IMR-90 (cell line): ENCODE measurements around the gene LIN9. TPM values are rescaled to one million over a fixed set of nuclear protein-coding genes. Genes with fewer than 3 reads are reported as not detected.

Experiments
- ATAC-seq: fragments of 200-7000 bp; cut with Tn5 transposase; 2 replicates; pipeline ENCODE4 v1.9.1; 2020; ENCODE audit warnings: low read depth, mild to moderate bottlenecking, moderate library complexity
- BruUV-seq: library from RNA; stranded (reverse); fragments of 400-500 nt; replicated peaks from 2 replicates; lab custom pipeline; 2021; lab: Mats Ljungman, UMichigan
- CTCF ChIA-PET: fragments of 300-600 bp; formaldehyde crosslinking; extraction: SDS; loops from one replicate; lab custom pipeline; 2021; ENCODE audit warnings: antibody characterized with exemption; lab: Yijun Ruan, JAX
- POLR2A ChIA-PET: fragments of 300-600 bp; sonication (Branson Sonifier 250); formaldehyde crosslinking; loops from one replicate; lab custom pipeline; 2022; ENCODE audit warnings: antibody characterized with exemption; ENCODE audit not compliant: unreplicated experiment; lab: Charles Lee
- DNase-seq: peaks from one replicate; pipeline ENCODE4 v3.0.0; 2013
- H2AFZ ChIP-seq: replicated peaks from 2 replicates; pipeline ENCODE3; 2013; ENCODE audit warnings: low read length, mild to moderate bottlenecking; ENCODE audit not compliant: poor library complexity
- H2AK5ac ChIP-seq: 2 replicates; pipeline ENCODE4 v1.6.1; 2013; ENCODE audit warnings: low read depth, low read length, inconsistent platforms
- H2AK9ac ChIP-seq: replicated peaks from 2 replicates; pipeline ENCODE3; 2013; ENCODE audit warnings: mild to moderate bottlenecking, low read depth, low read length, moderate library complexity; ENCODE audit not compliant: poor library complexity
- H2BK120ac ChIP-seq: 2 replicates; pipeline ENCODE4 v1.6.1; 2013; ENCODE audit warnings: low read depth, low read length, inconsistent platforms
- H2BK15ac ChIP-seq: 3 replicates; pipeline ENCODE4 v1.6.1; 2013; ENCODE audit warnings: low read depth, low read length, inconsistent platforms
- H2BK20ac ChIP-seq: 2 replicates; pipeline ENCODE4 v1.6.1; 2013; ENCODE audit warnings: low read depth, mild to moderate bottlenecking, inconsistent platforms, low read length, moderate library complexity
- H2BK5ac ChIP-seq: 2 replicates; pipeline ENCODE4 v1.6.1; 2013; ENCODE audit warnings: mild to moderate bottlenecking, low read depth, low read length, inconsistent platforms; ENCODE audit not compliant: poor library complexity, severe bottlenecking
- H3K14ac ChIP-seq: replicated peaks from 2 replicates; pipeline ENCODE4 v1.6.1; 2013; ENCODE audit warnings: low read depth, low read length, inconsistent platforms
- H3K18ac ChIP-seq: 2 replicates; pipeline ENCODE4 v1.6.1; 2013; ENCODE audit warnings: low read depth, low read length, control low read depth
- H3K23ac ChIP-seq: 2 replicates; pipeline ENCODE4 v1.6.1; 2013; ENCODE audit warnings: low read depth, low read length, inconsistent platforms
- H3K27ac ChIP-seq: 2 replicates; pipeline ENCODE4 v1.5.1; 2013; ENCODE audit warnings: mild to moderate bottlenecking, control low read depth, low read length; ENCODE audit not compliant: insufficient read depth
- H3K27me3 ChIP-seq: 2 replicates; pipeline ENCODE4 v1.6.1; 2013; ENCODE audit warnings: low read length; ENCODE audit not compliant: control insufficient read depth, insufficient read depth
- H3K36me3 ChIP-seq: 2 replicates; pipeline ENCODE4 v1.6.1; 2013; ENCODE audit warnings: low read length, mixed read lengths; ENCODE audit not compliant: control insufficient read depth, insufficient read depth
- H3K4ac ChIP-seq: 2 replicates; pipeline ENCODE4 v1.6.1; 2013; ENCODE audit warnings: low read depth, low read length, inconsistent platforms
- H3K4me1 ChIP-seq: 2 replicates; pipeline ENCODE4 v1.6.1; 2013; ENCODE audit warnings: low read length, mixed read lengths; ENCODE audit not compliant: control insufficient read depth, insufficient read depth
- H3K4me2 ChIP-seq: 2 replicates; pipeline ENCODE4 v1.6.1; 2013; ENCODE audit warnings: low read depth, mild to moderate bottlenecking, control low read depth, low read length, moderate library complexity
- H3K4me3 ChIP-seq: 2 replicates; pipeline ENCODE4 v1.5.1; 2013; ENCODE audit warnings: low read depth, mild to moderate bottlenecking, control low read depth, low read length, moderate library complexity; ENCODE audit not compliant: insufficient read depth
- H3K56ac ChIP-seq: 2 replicates; pipeline ENCODE4 v1.6.1; 2013; ENCODE audit warnings: low read length, inconsistent platforms; ENCODE audit not compliant: insufficient read depth; ENCODE audit errors: extremely low read depth
- H3K79me1 ChIP-seq, 2 experiments: 2 replicates each; pipeline ENCODE4 v1.6.1; 2013; ENCODE audit warnings: low read length in 2 of 2, inconsistent platforms in 1 of 2, low read depth in 1 of 2
- H3K9ac ChIP-seq: 2 replicates; pipeline ENCODE4 v1.6.1; 2013; ENCODE audit warnings: low read depth, low read length, control low read depth
- H3K9me1 ChIP-seq: 2 replicates; pipeline ENCODE4 v1.6.1; 2013; ENCODE audit warnings: low read length, inconsistent platforms; ENCODE audit not compliant: insufficient read depth
- H3K9me3 ChIP-seq: 2 replicates; pipeline ENCODE4 v1.6.1; 2013; ENCODE audit warnings: low read length; ENCODE audit not compliant: control insufficient read depth, insufficient read depth
- H4K20me1 ChIP-seq: 2 replicates; pipeline ENCODE4 v1.6.1; 2013; ENCODE audit warnings: low read length, inconsistent platforms; ENCODE audit not compliant: insufficient read depth
- H4K5ac ChIP-seq: 2 replicates; pipeline ENCODE4 v1.6.1; 2013; ENCODE audit warnings: mild to moderate bottlenecking, low read depth, low read length, control low read depth
- H4K8ac ChIP-seq, 2 experiments: 2 replicates each; pipeline ENCODE4 v1.6.1; 2013; ENCODE audit warnings: low read depth in 2 of 2, low read length in 2 of 2, control low read depth in 1 of 2, inconsistent platforms in 1 of 2
- H4K91ac ChIP-seq: 2 replicates; pipeline ENCODE4 v1.6.1; 2013; ENCODE audit warnings: low read depth, low read length, inconsistent platforms; ENCODE audit not compliant: insufficient read depth
- BHLHE40 ChIP-seq: fragments of 150-350 bp; IDR thresholded peaks from 2 replicates; pipeline ENCODE4 v1.6.1; 2016; ENCODE audit warnings: mild to moderate bottlenecking, low read depth, low read length
- CEBPB ChIP-seq: IDR thresholded peaks from 2 replicates; pipeline ENCODE4 v1.6.1; 2012; ENCODE audit warnings: low read depth, low read length, improper control_type of control experiment
- CHD1 ChIP-seq: IDR thresholded peaks from 2 replicates; pipeline ENCODE4 v1.6.1; 2012; ENCODE audit warnings: low read depth, low read length, improper control_type of control experiment
- ELK1 ChIP-seq: fragments of 150-350 bp; IDR thresholded peaks from 2 replicates; pipeline ENCODE4 v1.6.1; 2016; ENCODE audit warnings: low read depth, mild to moderate bottlenecking, low read length, moderate library complexity, borderline replicate concordance
- FOS ChIP-seq: fragments of 150-350 bp; IDR thresholded peaks from 2 replicates; pipeline ENCODE4 v1.6.1; 2016; ENCODE audit warnings: low read depth, low read length
- MAFK ChIP-seq: IDR thresholded peaks from 2 replicates; pipeline ENCODE4 v1.6.1; 2012; ENCODE audit warnings: low read depth, low read length, improper control_type of control experiment
- MAZ ChIP-seq: IDR thresholded peaks from 2 replicates; pipeline ENCODE4 v1.6.1; 2012; ENCODE audit warnings: low read depth, mild to moderate bottlenecking, low read length, improper control_type of control experiment, moderate library complexity, borderline replicate concordance
- MXI1 ChIP-seq: IDR thresholded peaks from 2 replicates; pipeline ENCODE4 v1.6.1; 2012; ENCODE audit warnings: low read depth, mild to moderate bottlenecking, low read length, moderate library complexity, borderline replicate concordance
- NFE2L2 ChIP-seq: fragments of 150-350 bp; IDR thresholded peaks from 2 replicates; pipeline ENCODE4 v1.6.1; 2016; ENCODE audit warnings: low read depth, mild to moderate bottlenecking, low read length
- POLR2A ChIP-seq: IDR thresholded peaks from 2 replicates; pipeline ENCODE4 v1.6.1; 2012; ENCODE audit warnings: mild to moderate bottlenecking, low read depth, low read length
- RAD21 ChIP-seq: IDR thresholded peaks from 2 replicates; pipeline ENCODE4 v1.6.1; 2012; ENCODE audit warnings: low read length, improper control_type of control experiment
- RCOR1 ChIP-seq: IDR thresholded peaks from 2 replicates; pipeline ENCODE4 v1.6.1; 2012; ENCODE audit warnings: mild to moderate bottlenecking, low read length, improper control_type of control experiment; ENCODE audit not compliant: insufficient replicate concordance
- RFX5 ChIP-seq: IDR thresholded peaks from 2 replicates; pipeline ENCODE4 v1.8.0; 2012; ENCODE audit warnings: low read depth, mild to moderate bottlenecking, low read length, moderate library complexity
- SMC3 ChIP-seq: fragments of 150-350 bp; IDR thresholded peaks from 2 replicates; pipeline ENCODE4 v1.6.1; 2016; ENCODE audit warnings: low read depth, mild to moderate bottlenecking, antibody characterized with exemption, low read length, moderate library complexity
- WGBS, 2 experiments: methylation state at CpG; one replicate each; pipeline versions ENCODE4 v1.1.5 to v1.1.7; 2013; ENCODE audit warnings: missing lambda C conversion rate in 2 of 2; ENCODE audit not compliant: insufficient read length in 1 of 2; ENCODE audit errors: extremely low coverage in 2 of 2; 5-methylcytosine and 5-hydroxymethylcytosine counted together
- dilution Hi-C: fragments of 300-500 bp; cut with HindIII; formaldehyde crosslinking; loops from one replicate; pipeline ENCODE4 v1.14.3; 2018; ENCODE audit warnings: low sequenced_read_pairs; ENCODE audit not compliant: unreplicated experiment
- in situ Hi-C: fragments of 300-500 bp; cut with MboI; formaldehyde crosslinking; loops from 3 replicates; pipeline ENCODE4 v1.14.3; 2019; ENCODE audit warnings: low sequenced_read_pairs, inconsistent platforms, mixed read lengths
- intact Hi-C: fragments of 100-400 bp; cut with micrococcal nuclease; formaldehyde crosslinking; loops from 2 replicates; pipeline ENCODE4 v1.10.0; 2022
- polyA plus RNA-seq, 3 experiments: library from polyadenylated mRNA; depleted of rRNA; stranded (reverse); fragments of >200 nt; gene quantifications; 2 replicates each; pipeline ENCODE4 v1.2.3, GENCODE V29; 2012; ENCODE audit warnings: low replicate concordance in 1 of 3
- total RNA-seq: library from RNA; depleted of rRNA; stranded (reverse); fragments of >200 nt; gene quantifications from 2 replicates; pipeline ENCODE4 v1.2.3, GENCODE V29; 2012
- TF ChIP-seq, protein P1 (sequence below): fragments of 150-350 bp; IDR thresholded peaks from 2 replicates; pipeline ENCODE4 v1.6.1; 2017; ENCODE audit warnings: mild to moderate bottlenecking, antibody characterized with exemption, low read length, low read depth
- TF ChIP-seq, protein P2 (sequence below): conservative IDR thresholded peaks from 2 replicates; pipeline ENCODE4 v1.5.1; 2012; ENCODE audit warnings: mild to moderate bottlenecking, low read depth, low read length, improper control_type of control experiment

The LIN9 gene
- total and polyA plus RNA-seq, 2 of the 4 experiments (the other 2 are of a cell fraction) = 2.3 to 3.9 TPM

DNA sequence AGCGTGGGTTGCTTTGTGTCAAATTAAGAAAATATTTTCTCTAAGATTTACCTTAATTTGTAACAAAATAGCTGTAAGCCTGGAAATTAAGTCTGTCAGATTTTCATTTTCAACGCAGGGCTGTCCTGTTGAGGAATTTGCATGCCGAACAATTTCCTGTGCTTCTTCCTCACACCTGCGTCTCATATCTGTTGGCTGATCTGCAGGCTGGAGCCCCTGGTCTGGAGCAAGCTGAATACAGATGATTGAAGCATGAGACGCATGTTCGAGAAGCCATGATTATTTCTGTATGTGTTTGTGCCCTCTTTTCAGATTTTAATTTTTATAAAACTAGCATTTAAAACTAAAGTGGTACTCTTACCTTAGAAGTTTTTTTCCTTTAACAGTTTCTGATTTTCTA lies 75.7 kb downstream of the LIN9 start:
- no TSS peak for BruUV-seq
- Histone ChIP-seq H4K20me1 (no peaks in the 10 kb centered on the region), H4K8ac (no peak overlapping the region), H2BK5ac (no peak overlapping the region), H3K56ac (no peak overlapping the region), H3K14ac (no peak overlapping the region), H4K5ac (no peak overlapping the region), H3K27me3 (no peaks in the 10 kb centered on the region), H2BK20ac (no peak overlapping the region), H4K91ac (no peak overlapping the region), H3K27ac (no peak overlapping the region), H3K23ac (no peak overlapping the region), H2BK120ac (no peak overlapping the region), H3K9ac (no peak overlapping the region), H2AK9ac (no peak overlapping the region), H2BK15ac (no peak overlapping the region), H3K4ac (no peak overlapping the region), H3K4me1 (no peaks in the 10 kb centered on the region), H3K4me3 (no peak overlapping the region), H2AFZ (no peak overlapping the region), H3K4me2 (no peak overlapping the region), H3K9me1 (no peaks in the 10 kb centered on the region), H2AK5ac (no peak overlapping the region), H3K36me3 (0 out of 2 replicates have a peak, but pooled peaks cover 3% of the 10 kb centered on the region), H3K18ac (no peak overlapping the region), H3K9me3 (no peaks in the 10 kb centered on the region), H3K79me1 (no peaks in the 10 kb centered on the region)
- ChIA-PET POLR2A (no interaction called here), CTCF (no interaction called here)
- DNase-seq (no peak), ATAC-seq (no peak)
- TF ChIP-seq MXI1 (no peak), MAFK (no peak), ELK1 (no peak), POLR2A (no peak), RCOR1 (no peak), CHD1 (no peak), CEBPB (no peak), FOS (no peak), SMC3 (no peak), RFX5 (no peak), BHLHE40 (no peak), NFE2L2 (no peak), MAZ (no peak), RAD21 (no peak)
- TF ChIP-seq, protein P1, sequence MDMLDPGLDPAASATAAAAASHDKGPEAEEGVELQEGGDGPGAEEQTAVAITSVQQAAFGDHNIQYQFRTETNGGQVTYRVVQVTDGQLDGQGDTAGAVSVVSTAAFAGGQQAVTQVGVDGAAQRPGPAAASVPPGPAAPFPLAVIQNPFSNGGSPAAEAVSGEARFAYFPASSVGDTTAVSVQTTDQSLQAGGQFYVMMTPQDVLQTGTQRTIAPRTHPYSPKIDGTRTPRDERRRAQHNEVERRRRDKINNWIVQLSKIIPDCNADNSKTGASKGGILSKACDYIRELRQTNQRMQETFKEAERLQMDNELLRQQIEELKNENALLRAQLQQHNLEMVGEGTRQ = no peak
- TF ChIP-seq, protein P2, sequence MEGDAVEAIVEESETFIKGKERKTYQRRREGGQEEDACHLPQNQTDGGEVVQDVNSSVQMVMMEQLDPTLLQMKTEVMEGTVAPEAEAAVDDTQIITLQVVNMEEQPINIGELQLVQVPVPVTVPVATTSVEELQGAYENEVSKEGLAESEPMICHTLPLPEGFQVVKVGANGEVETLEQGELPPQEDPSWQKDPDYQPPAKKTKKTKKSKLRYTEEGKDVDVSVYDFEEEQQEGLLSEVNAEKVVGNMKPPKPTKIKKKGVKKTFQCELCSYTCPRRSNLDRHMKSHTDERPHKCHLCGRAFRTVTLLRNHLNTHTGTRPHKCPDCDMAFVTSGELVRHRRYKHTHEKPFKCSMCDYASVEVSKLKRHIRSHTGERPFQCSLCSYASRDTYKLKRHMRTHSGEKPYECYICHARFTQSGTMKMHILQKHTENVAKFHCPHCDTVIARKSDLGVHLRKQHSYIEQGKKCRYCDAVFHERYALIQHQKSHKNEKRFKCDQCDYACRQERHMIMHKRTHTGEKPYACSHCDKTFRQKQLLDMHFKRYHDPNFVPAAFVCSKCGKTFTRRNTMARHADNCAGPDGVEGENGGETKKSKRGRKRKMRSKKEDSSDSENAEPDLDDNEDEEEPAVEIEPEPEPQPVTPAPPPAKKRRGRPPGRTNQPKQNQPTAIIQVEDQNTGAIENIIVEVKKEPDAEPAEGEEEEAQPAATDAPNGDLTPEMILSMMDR = no peak
- 100% methylated on average over 2 of the region's 6 CpGs; no CpG with 5 or more reads in 1 of the 2 experiments for WGBS, 2 experiments
- in situ Hi-C loops (no loop called here), dilution Hi-C loops (no loop called here), intact Hi-C loops (no loop called here)
